ENCODE results near the gene CAPN1. TPM values are rescaled to one million over a fixed set of nuclear protein-coding genes. Genes with fewer than 3 reads are reported as not detected.
A peak's percentile ranks its signal among the peaks of the same experiment; 100 is the strongest.

The CAPN1 gene
- total RNA-seq, 1 experiment from 2014 or later, result 256 TPM

DNA sequence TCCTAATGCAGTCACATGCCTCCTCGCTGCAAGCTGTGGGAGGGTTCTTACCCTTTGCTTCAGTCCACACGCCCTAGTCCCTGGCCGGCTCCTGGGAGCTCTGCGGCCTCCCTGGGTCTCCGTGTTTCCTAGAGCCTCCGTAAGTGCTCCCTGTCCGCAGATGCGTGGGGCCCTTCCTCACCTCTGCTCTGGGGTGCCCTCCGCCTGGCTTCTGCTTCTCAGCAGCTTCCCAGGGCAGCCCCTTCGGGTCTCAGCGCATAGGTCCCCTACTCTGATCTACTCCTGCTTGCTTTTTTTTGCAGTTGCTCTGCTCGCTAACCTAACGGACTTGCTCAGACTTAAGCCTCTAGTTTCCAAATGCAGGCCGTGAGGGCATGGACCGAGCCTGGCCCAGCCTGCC lies 22.4 kb downstream of the CAPN1 start:
- Histone ChIP-seq H3K9me3 (ENCODE audit: control insufficient read depth, insufficient read depth, low read depth, low read length) (no peaks in the 10 kb centered on the region), H3K36me3 (ENCODE audit: control insufficient read depth, insufficient read depth, low read length) (peaks cover 6% of the 10 kb centered on the region), H3K27ac (ENCODE audit: low read length) (no peak overlapping the region), H3K27me3 (ENCODE audit: control insufficient read depth, insufficient read depth, low read length) (no peaks in the 10 kb centered on the region), H3K4me3 (ENCODE audit: low read depth in 2 of 2, low read length in 2 of 2) (no peak overlapping the region), H3K4me1 (ENCODE audit: control insufficient read depth, insufficient read depth, low read length) (no peaks in the 10 kb centered on the region)
- ChIA-PET CTCF (no interaction called here), POLR2A (no interaction called here)
- TF ChIP-seq TCF7L2 (IDR thresholded peaks at IDR 0.05; ENCODE audit: low read depth, low read length) (no peak), SIN3A (IDR thresholded peaks at IDR 0.05; ENCODE audit: borderline replicate concordance, insufficient read depth, low read depth, low read length) (no peak), POLR2AphosphoS5 (IDR thresholded peaks at IDR 0.05; ENCODE audit: low read depth, low read length) (no peak)
- TF ChIP-seq, protein P1, sequence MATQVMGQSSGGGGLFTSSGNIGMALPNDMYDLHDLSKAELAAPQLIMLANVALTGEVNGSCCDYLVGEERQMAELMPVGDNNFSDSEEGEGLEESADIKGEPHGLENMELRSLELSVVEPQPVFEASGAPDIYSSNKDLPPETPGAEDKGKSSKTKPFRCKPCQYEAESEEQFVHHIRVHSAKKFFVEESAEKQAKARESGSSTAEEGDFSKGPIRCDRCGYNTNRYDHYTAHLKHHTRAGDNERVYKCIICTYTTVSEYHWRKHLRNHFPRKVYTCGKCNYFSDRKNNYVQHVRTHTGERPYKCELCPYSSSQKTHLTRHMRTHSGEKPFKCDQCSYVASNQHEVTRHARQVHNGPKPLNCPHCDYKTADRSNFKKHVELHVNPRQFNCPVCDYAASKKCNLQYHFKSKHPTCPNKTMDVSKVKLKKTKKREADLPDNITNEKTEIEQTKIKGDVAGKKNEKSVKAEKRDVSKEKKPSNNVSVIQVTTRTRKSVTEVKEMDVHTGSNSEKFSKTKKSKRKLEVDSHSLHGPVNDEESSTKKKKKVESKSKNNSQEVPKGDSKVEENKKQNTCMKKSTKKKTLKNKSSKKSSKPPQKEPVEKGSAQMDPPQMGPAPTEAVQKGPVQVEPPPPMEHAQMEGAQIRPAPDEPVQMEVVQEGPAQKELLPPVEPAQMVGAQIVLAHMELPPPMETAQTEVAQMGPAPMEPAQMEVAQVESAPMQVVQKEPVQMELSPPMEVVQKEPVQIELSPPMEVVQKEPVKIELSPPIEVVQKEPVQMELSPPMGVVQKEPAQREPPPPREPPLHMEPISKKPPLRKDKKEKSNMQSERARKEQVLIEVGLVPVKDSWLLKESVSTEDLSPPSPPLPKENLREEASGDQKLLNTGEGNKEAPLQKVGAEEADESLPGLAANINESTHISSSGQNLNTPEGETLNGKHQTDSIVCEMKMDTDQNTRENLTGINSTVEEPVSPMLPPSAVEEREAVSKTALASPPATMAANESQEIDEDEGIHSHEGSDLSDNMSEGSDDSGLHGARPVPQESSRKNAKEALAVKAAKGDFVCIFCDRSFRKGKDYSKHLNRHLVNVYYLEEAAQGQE (IDR thresholded peaks at IDR 0.05; ENCODE audit: insufficient read depth in 1 of 2, low read depth in 2 of 2, low read length in 1 of 2), result no peak
- TF ChIP-seq, protein P2, sequence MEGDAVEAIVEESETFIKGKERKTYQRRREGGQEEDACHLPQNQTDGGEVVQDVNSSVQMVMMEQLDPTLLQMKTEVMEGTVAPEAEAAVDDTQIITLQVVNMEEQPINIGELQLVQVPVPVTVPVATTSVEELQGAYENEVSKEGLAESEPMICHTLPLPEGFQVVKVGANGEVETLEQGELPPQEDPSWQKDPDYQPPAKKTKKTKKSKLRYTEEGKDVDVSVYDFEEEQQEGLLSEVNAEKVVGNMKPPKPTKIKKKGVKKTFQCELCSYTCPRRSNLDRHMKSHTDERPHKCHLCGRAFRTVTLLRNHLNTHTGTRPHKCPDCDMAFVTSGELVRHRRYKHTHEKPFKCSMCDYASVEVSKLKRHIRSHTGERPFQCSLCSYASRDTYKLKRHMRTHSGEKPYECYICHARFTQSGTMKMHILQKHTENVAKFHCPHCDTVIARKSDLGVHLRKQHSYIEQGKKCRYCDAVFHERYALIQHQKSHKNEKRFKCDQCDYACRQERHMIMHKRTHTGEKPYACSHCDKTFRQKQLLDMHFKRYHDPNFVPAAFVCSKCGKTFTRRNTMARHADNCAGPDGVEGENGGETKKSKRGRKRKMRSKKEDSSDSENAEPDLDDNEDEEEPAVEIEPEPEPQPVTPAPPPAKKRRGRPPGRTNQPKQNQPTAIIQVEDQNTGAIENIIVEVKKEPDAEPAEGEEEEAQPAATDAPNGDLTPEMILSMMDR (IDR thresholded peaks at IDR 0.05), result no peak
- intact Hi-C loops (cut with micrococcal nuclease; ENCODE audit: unreplicated experiment), result no loop called here
- no TSS peak for BruUV-seq (replicated peaks)
- ATAC-seq, result no peak
- DNase-seq (ENCODE audit: low read depth, low spot score), result no peak
- in situ Hi-C loops (cut with HindIII; ENCODE audit: low pct_unique_long_range_greater_than_20kb, low sequenced_read_pairs), result no loop called here

DNA sequence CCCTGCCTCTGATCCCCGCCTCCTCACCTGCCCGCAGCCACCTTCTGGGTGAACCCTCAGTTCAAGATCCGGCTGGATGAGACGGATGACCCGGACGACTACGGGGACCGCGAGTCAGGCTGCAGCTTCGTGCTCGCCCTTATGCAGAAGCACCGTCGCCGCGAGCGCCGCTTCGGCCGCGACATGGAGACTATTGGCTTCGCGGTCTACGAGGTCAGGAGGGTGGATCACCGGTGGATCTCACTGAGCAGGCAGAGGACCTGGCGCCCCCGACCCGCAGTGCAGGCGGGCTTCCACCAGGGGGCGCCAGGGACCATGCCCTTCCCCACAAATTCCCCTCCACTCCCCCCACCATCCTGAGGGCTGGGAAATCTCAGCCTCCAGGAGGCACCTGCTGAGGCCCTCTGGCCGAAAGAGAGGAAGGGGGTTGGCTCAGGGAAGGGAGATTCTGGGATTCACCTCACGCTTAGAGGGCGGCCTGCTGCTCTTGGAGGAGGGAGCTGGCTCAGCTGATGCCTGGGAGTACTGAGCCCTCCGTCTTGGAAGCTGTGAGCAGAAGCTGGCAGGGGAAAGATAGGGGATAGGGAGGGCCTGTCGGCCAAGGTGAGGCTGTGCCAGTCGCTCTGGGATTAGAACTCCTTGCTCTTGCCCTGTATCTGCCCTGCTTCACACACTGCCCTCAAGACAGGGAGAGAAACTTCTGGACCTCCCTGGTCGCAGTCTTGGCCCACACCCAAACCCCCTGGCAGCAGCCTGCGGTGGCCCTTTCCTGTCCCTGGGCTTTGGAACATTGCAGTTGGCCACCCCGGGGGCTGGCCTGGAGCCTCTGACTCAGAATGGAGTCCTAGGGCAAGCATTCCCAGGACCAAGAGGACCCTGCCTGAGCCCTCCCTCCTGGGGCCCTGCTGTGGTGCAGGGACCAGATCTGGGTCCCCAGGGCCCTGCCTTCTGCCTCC lies 23.2 kb downstream of the CAPN1 start:
- Histone ChIP-seq H3K36me3 (ENCODE audit: control insufficient read depth, insufficient read depth, low read length) (peaks cover 6% of the 10 kb centered on the region), H3K27me3 (ENCODE audit: control insufficient read depth, insufficient read depth, low read length) (no peaks in the 10 kb centered on the region), H3K4me1 (ENCODE audit: control insufficient read depth, insufficient read depth, low read length) (no peaks in the 10 kb centered on the region), H3K27ac (ENCODE audit: low read length) (no peak overlapping the region), H3K4me3 (ENCODE audit: low read depth in 2 of 2, low read length in 2 of 2) (no peak overlapping the region), H3K9me3 (ENCODE audit: control insufficient read depth, insufficient read depth, low read depth, low read length) (no peaks in the 10 kb centered on the region)
- intact Hi-C loops (cut with micrococcal nuclease; ENCODE audit: unreplicated experiment), result no loop called here
- BruUV-seq (replicated peaks), result no TSS peak
- ATAC-seq (peak; percentile 70), DNase-seq (ENCODE audit: low read depth, low spot score) (no peak)
- TF ChIP-seq TCF7L2 (IDR thresholded peaks at IDR 0.05; ENCODE audit: low read depth, low read length), result no peak
- TF ChIP-seq POLR2AphosphoS5 (IDR thresholded peaks at IDR 0.05; ENCODE audit: low read depth, low read length), result no peak
- TF ChIP-seq, protein P1 (IDR thresholded peaks at IDR 0.05; ENCODE audit: insufficient read depth in 1 of 2, low read depth in 2 of 2, low read length in 1 of 2), result no peak
- TF ChIP-seq SIN3A (IDR thresholded peaks at IDR 0.05; ENCODE audit: borderline replicate concordance, insufficient read depth, low read depth, low read length), result no peak
- TF ChIP-seq, protein P2 (IDR thresholded peaks at IDR 0.05), result peak; percentile 100
- CTCF ChIA-PET, result interaction anchor here (0.5 to 1.1 kb wide), 3 partner anchors 43 to 124 kb away, joined by 3 to 6 read pairs (median 4); no protein-coding TSS in a partner anchor
- in situ Hi-C loops (cut with HindIII; ENCODE audit: low pct_unique_long_range_greater_than_20kb, low sequenced_read_pairs), result no loop called here
- POLR2A ChIA-PET, result no interaction called here

Measured in Panc1 (cell line).